Ascending aorta (tissue), 2 donors: ENCODE results near the gene PURB. TPM values are rescaled to one million over a fixed set of nuclear protein-coding genes. Genes with fewer than 3 reads are reported as not detected.

ENCODE experiments used
- DNase-seq, 2 donors: peaks; one replicate each; pipeline ENCODE4 v3.0.0-alpha.2; 2019; ENCODE audit warnings: low spot score in 2 of 2
- H3K27ac ChIP-seq, 2 donors: fragments of 200-600 bp; sonication (generic); one replicate each; pipeline ENCODE4 v1.5.1; 2016 to 2017; ENCODE audit warnings: mild to moderate bottlenecking in 1 of 2
- H3K27me3 ChIP-seq: fragments of 200-600 bp; sonication (generic); one replicate; pipeline ENCODE4 v1.5.1; 2017
- H3K36me3 ChIP-seq, 2 donors: fragments of 200-600 bp; sonication (generic); one replicate each; pipeline ENCODE4 v1.5.1; 2016
- H3K4me1 ChIP-seq, 2 donors: fragments of 200-600 bp; sonication (generic); one replicate each; pipeline ENCODE4 v1.5.1; 2016 to 2017; ENCODE audit warnings: mild to moderate bottlenecking in 1 of 2
- H3K4me3 ChIP-seq, 2 donors: fragments of 200-600 bp; sonication (generic); one replicate each; pipeline ENCODE4 v1.5.1; 2016 to 2017; ENCODE audit warnings: mild to moderate bottlenecking in 1 of 2
- H3K9me3 ChIP-seq, 2 donors: fragments of 200-600 bp; sonication (generic); one replicate each; pipeline ENCODE4 v1.5.1; 2016
- CTCF ChIP-seq, 3 experiments: fragments of 200-600 bp in 2 of 3; fragments of 450-650 bp in 1 of 3; sonication (generic) in 2 of 3; IDR thresholded peaks; one replicate each; pipeline ENCODE4 v1.5.1; 2016 to 2019; ENCODE audit warnings: antibody characterized with exemption in 3 of 3, mild to moderate bottlenecking in 1 of 3, moderate library complexity in 1 of 3
- intact Hi-C: fragments of 100-400 bp; cut with DNase I; formaldehyde crosslinking; loops from one replicate; pipeline ENCODE4 v1.15.1; 2023
- total RNA-seq: library from RNA; depleted of rRNA; stranded (reverse); fragments of >200 nt; gene quantifications from one replicate; pipeline ENCODE4 v1.1.0, GENCODE V29; 2016

Gene PURB
- total RNA-seq, 1 donor from 2014 or later, result 19.1 TPM

- Histone ChIP-seq H3K27me3 (no peaks in the 10 kb centered on the region), H3K4me3 (no peak overlapping the region), H3K36me3 (no peaks in the 10 kb centered on the region), H3K27ac (no peak overlapping the region), H3K4me1 (no peaks in the 10 kb centered on the region), H3K9me3 (no peaks in the 10 kb centered on the region)
- TF ChIP-seq CTCF (IDR thresholded peaks at IDR 0.05), result no peak
- no peak for DNase-seq
- intact Hi-C loops, result no loop called here
These were observed 12.7 kb upstream of the PURB start for GRCh38 chr7:44898039-44898438.

GRCh38 chr7:44897309-44897708 is 12.0 kb upstream of the PURB start:
- no peaks in the 10 kb centered on the region for H3K4me1 ChIP-seq
- no peak overlapping the region for H3K4me3 ChIP-seq
- no peaks in the 10 kb centered on the region for H3K9me3 ChIP-seq
- H3K36me3 ChIP-seq, result no peaks in the 10 kb centered on the region
- intact Hi-C loops, result no loop called here
- no peak for DNase-seq
- no peak overlapping the region for H3K27ac ChIP-seq
- no peaks in the 10 kb centered on the region for H3K27me3 ChIP-seq
- TF ChIP-seq CTCF (IDR thresholded peaks at IDR 0.05), result no peak

GRCh38 chr7:44894888-44895580 is 9.7 kb upstream of the PURB start:
- Histone ChIP-seq H3K4me3 (no peak overlapping the region), H3K9me3 (no peaks in the 10 kb centered on the region), H3K4me1 (no peaks in the 10 kb centered on the region), H3K27me3 (no peaks in the 10 kb centered on the region), H3K27ac (no peak overlapping the region), H3K36me3 (no peaks in the 10 kb centered on the region)
- TF ChIP-seq CTCF (IDR thresholded peaks at IDR 0.05), result no peak
- DNase-seq, result no peak
- intact Hi-C loops, result no loop called here

GRCh38 chr7:44893710-44894234 is 8.4 kb upstream of the PURB start:
- intact Hi-C loops, result no loop called here
- no peak for TF ChIP-seq CTCF (IDR thresholded peaks at IDR 0.05)
- Histone ChIP-seq H3K9me3 (no peaks in the 10 kb centered on the region), H3K4me3 (no peak overlapping the region), H3K4me1 (no peaks in the 10 kb centered on the region), H3K27me3 (no peaks in the 10 kb centered on the region), H3K36me3 (no peaks in the 10 kb centered on the region), H3K27ac (no peak overlapping the region)
- no peak for DNase-seq

- Histone ChIP-seq H3K27me3 (no peaks in the 10 kb centered on the region), H3K27ac (no peak overlapping the region), H3K4me3 (no peak overlapping the region), H3K36me3 (no peaks in the 10 kb centered on the region), H3K4me1 (no peaks in the 10 kb centered on the region), H3K9me3 (no peaks in the 10 kb centered on the region)
- TF ChIP-seq CTCF (IDR thresholded peaks at IDR 0.05), result no peak
- intact Hi-C loops, result no loop called here
- DNase-seq, result no peak
These were observed 6.5 kb upstream of the PURB start for GRCh38 chr7:44891791-44892190.
